AG04450 (cell line): Measurements from ENCODE around the gene ANXA4. TPM values are rescaled to one million over a fixed set of nuclear protein-coding genes. Genes with fewer than 3 reads are reported as not detected.

Source experiments
- CTCF ChIA-PET: fragments of 300-600, 350-600 bp; formaldehyde crosslinking; extraction: SDS; loops from one replicate; lab custom pipeline; 2022; ENCODE audit warnings: antibody characterized with exemption, inconsistent platforms; lab: Charles Lee
- POLR2A ChIA-PET: fragments of 350-600 bp; formaldehyde crosslinking; extraction: SDS; loops from one replicate; lab custom pipeline; 2021; ENCODE audit warnings: antibody characterized with exemption, inconsistent platforms; lab: Yijun Ruan, JAX
- DNase-seq: peaks from one replicate; pipeline ENCODE4 v3.0.0-alpha.2; 2011; ENCODE audit warnings: low read depth, low spot score
- H3K27ac ChIP-seq: one replicate; pipeline ENCODE4 v1.5.1; 2012; ENCODE audit warnings: low read depth, low read length, control low read depth
- H3K27me3 ChIP-seq: one replicate; pipeline ENCODE4 v1.6.0; 2012; ENCODE audit warnings: low read length; ENCODE audit not compliant: control insufficient read depth, insufficient read depth
- H3K4me3 ChIP-seq: 2 replicates; pipeline ENCODE4 v1.5.1; 2011; ENCODE audit warnings: mild to moderate bottlenecking, low read depth, low read length, control low read depth
- H3K9me3 ChIP-seq: 2 replicates; pipeline ENCODE4 v1.5.1; 2012; ENCODE audit warnings: low read length; ENCODE audit not compliant: control insufficient read depth, insufficient read depth
- polyA plus RNA-seq: library from polyadenylated mRNA; depleted of rRNA; stranded (reverse); fragments of >200 nt; gene quantifications from 2 replicates; pipeline ENCODE4 v1.2.3, GENCODE V29; 2011
- TF ChIP-seq, protein P1 (sequence below): IDR thresholded peaks from 2 replicates; pipeline ENCODE4 v1.5.1; 2011; ENCODE audit warnings: low read depth, low read length, control low read depth, inconsistent platforms

Gene ANXA4
- polyA plus RNA-seq, 1 experiment: 105 TPM

DNA sequence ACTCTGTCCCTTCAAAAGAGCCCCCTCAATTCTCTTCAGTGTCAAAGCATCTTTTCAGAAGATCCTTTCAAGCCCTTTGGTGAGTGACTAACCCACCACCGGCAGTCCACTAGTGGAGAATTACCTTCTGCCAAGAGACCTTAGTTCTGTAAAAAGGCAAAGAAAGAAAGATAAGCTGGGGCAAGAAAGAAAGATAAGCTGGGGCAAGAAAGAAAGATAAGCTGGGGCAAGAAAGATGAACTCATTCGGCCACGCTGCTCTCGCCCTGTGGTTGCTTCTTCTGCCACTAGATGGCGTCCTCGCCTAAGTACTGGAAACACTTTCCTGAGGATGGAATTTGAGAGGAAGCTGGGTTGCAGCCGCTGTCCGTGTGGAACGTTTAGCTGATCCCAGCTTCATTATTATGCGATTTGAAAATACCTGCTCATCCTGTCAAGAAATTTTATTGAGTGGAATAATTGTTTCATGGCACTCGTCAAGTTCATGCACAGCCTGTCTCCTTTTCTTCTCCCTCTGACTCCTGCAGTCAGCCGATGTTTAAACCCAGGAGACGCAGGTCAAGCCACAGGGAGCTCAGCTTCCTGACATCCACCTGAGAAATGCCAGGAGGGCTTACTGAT is 17.3 kb upstream of the ANXA4 start:
- DNase-seq: peak; percentile 51
- TF ChIP-seq, protein P1, sequence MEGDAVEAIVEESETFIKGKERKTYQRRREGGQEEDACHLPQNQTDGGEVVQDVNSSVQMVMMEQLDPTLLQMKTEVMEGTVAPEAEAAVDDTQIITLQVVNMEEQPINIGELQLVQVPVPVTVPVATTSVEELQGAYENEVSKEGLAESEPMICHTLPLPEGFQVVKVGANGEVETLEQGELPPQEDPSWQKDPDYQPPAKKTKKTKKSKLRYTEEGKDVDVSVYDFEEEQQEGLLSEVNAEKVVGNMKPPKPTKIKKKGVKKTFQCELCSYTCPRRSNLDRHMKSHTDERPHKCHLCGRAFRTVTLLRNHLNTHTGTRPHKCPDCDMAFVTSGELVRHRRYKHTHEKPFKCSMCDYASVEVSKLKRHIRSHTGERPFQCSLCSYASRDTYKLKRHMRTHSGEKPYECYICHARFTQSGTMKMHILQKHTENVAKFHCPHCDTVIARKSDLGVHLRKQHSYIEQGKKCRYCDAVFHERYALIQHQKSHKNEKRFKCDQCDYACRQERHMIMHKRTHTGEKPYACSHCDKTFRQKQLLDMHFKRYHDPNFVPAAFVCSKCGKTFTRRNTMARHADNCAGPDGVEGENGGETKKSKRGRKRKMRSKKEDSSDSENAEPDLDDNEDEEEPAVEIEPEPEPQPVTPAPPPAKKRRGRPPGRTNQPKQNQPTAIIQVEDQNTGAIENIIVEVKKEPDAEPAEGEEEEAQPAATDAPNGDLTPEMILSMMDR: peak; percentile 88
- H3K27ac ChIP-seq: no peak overlapping the region
- CTCF ChIA-PET: interaction anchor here (0.6 to 5.8 kb wide), 88 partner anchors 9 to 790 kb away, joined by 3 to 765 read pairs (median 5); partner anchors contain the start of genes ANXA4, MXD1, NFU1 and SNRNP27
- no peaks in the 10 kb centered on the region for H3K27me3 ChIP-seq
- H3K9me3 ChIP-seq: no peaks in the 10 kb centered on the region
- POLR2A ChIA-PET: interaction anchor here (0.6 to 1.3 kb wide), 5 partner anchors 17 to 418 kb away, joined by 3 to 4 read pairs (median 3); partner anchors contain the start of gene MXD1
- peak overlapping the region; percentile 40 for H3K4me3 ChIP-seq

DNA sequence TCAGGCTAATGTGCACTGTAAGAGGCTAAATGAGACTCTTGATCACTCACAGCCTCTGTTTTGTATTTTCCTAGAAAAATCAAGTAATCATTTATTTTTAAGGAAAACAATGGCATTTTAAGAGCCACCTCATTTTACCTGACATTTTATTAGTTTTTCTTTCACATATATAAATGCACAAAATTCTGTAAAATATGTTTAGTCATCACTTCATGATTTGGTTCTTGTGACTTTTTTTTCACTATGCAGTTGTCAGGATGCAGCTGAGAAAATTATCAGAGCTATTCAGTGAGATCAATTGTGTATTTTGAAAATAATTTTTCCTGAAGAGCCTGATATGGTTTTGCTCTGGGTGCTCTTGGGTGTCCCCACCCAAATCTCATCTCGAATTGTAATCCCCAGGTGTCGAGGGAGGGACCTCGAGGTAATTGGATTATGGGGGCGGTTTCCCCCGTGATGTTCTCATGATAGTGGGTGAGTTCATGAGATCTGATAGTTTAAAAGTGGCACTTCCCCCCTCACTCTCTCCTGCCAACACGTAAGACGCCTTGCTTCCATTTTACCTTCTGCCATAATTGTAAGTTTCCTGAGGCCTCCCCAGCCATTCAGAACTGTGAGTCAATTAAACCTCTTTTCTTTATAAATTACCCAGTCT is 16.1 kb upstream of the ANXA4 start:
- Histone ChIP-seq H3K4me3 (no peak overlapping the region), H3K27me3 (no peaks in the 10 kb centered on the region), H3K9me3 (no peaks in the 10 kb centered on the region), H3K27ac (no peak overlapping the region)
- ChIA-PET POLR2A (interaction anchor here (1.0 to 1.3 kb wide), 2 partner anchors 9 to 189 kb away, joined by 3 read pairs; partner anchors contain the start of gene MXD1), CTCF (interaction anchor here (0.9 to 5.8 kb wide), 28 partner anchors 8 to 345 kb away, joined by 3 to 765 read pairs (median 8); partner anchors contain the start of genes ANXA4, MXD1 and SNRNP27)
- TF ChIP-seq, protein P1: no peak
- no peak for DNase-seq

DNA sequence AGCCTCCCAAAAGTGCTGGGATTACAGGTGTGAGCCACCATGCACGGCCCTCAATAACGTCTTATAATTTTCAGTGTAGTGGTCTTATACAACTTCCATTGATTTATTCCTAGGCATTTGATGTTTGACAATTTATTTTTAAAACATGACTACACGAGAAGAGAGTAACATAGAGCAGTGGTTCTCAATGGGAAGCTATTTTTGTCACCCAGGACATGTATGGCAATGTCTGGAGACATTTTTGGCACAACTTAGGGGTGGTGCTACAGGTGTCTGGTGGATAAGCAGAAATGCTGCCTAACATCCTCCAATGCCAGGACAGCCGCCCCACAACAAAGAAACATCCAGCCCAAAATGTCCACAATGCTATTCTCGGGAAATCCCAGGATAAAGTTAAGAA is 12.7 kb upstream of the ANXA4 start:
- CTCF ChIA-PET: interaction anchor here (1.3 kb wide), 1 partner anchor 88 kb away, joined by 4 read pairs; no protein-coding TSS in a partner anchor
- no peaks in the 10 kb centered on the region for H3K9me3 ChIP-seq
- TF ChIP-seq, protein P1: no peak

DNA sequence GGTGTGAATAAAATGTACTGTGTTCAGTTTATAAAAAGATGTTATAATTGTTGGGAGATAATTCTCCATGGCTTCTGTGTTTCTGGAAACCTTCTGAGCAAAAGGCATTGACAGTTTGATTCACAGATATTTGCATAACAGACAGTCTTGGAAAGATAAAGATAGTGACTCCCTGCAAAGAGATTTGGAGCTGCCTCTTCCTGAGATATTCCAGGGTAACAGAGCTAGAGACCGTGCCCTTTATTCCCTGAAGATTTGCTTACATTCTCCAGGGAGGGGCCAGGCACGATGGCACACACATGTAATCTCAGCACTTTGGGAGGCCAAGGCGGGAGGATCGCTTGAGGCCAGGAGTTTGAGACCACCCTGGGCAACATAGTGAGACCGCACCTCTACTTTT is 12.2 kb upstream of the ANXA4 start:
- DNase-seq: no peak
- no peak overlapping the region for H3K4me3 ChIP-seq
- no peaks in the 10 kb centered on the region for H3K27me3 ChIP-seq
- ChIA-PET CTCF (interaction anchor here (1.3 kb wide), 1 partner anchor 87 kb away, joined by 4 read pairs; no protein-coding TSS in a partner anchor), POLR2A (no interaction called here)
- no peak overlapping the region for H3K27ac ChIP-seq
- TF ChIP-seq, protein P1: no peak
- no peaks in the 10 kb centered on the region for H3K9me3 ChIP-seq

More for the DNA sequence above, 12.7 kb upstream of the ANXA4 start:
- POLR2A ChIA-PET: no interaction called here
- DNase-seq: no peak
- Histone ChIP-seq H3K27ac (no peak overlapping the region), H3K4me3 (no peak overlapping the region), H3K27me3 (no peaks in the 10 kb centered on the region)
